HG03439 (cell line): ENCODE results near the gene CDH23.

Experiments used
- ATAC-seq: cut with Tn5 transposase; IDR thresholded peaks from one replicate; pipeline ENCODE4 v1.9.1; 2021; ENCODE audit warnings: mild to moderate bottlenecking, moderate library complexity; ENCODE audit not compliant: unreplicated experiment

Gene CDH23

DNA sequence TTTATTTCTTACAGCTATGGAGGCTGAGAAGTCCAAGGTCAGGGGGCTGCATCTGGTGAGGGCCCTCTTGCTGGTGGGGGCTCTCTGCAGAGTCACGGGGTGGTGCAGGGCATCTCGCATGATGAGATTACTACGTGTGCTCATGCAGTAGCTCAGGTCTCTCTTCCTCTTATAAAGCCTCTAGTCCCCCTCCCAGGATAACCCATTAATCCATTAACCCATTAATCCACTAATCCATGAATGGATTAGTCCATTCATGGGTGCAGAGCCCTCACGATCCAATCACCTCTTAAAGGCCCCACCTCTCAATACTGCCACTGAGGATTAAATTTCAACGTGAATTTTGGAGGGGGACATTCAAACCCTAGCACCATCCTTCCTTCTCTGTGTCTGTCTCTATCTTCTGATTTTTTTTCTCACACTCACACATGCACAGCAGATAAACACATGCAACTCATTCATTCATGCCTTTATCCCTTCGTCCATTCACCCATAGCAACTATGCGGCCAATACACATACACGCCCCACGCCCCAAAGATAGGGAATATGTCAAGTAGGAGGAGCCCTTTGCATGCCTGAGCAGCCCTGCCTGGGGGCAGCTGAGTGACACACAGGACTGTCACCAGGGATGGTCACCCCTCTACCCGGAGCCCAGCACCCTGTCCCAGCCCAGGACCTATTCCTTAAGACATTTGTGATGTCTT is 236.3 kb downstream of the CDH23 start:
- no peak for ATAC-seq

- no peak for ATAC-seq
These were observed 237.2 kb downstream of the CDH23 start for GRCh38 chr10:71633920-71634319.

- no peak for ATAC-seq
These were observed 237.9 kb downstream of the CDH23 start for GRCh38 chr10:71634531-71635164.

- no peak for ATAC-seq
These were observed 238.6 kb downstream of the CDH23 start for GRCh38 chr10:71635251-71635866.

DNA sequence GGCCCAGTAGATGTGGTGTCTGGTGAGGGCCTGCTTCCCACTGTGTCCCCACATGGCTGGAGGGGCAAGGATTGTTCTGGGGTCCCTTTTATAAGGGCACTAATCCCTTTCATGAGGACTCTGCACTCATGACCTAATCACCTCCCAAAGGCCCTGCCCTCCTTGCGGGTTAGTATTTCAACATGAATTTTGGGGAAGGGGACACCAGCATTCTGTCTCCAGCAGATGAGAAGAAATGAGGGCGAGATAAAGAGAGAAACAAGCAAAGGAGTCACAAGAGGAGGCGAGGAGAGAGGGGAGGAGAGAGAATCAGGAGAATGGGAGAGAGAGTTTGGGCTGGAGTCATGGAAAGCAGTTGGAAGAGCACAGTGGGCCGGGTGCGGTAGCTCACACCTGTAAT is 239.1 kb downstream of the CDH23 start:
- ATAC-seq, result no peak

DNA sequence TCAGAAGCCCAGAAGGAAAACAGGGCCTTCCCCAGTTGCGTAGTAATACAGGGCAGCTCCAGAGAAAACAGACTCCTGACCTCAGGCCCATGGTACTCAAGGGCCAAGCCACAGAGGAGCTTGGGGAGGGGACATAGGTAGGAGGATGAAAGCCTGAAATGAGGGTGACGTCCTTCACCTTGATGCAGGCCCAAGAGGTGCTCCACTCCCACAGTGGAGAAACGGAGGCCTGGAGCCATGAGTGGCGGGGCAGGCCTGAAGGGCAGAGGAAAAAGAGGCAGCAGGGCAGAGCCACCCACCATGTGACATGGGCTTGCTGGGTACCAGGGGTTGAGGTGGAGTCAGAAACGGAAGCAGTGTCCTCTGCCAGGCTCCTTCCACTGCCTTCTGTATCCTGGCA is 239.9 kb downstream of the CDH23 start:
- ATAC-seq, result no peak

- ATAC-seq, result no peak
These were observed 240.6 kb downstream of the CDH23 start for GRCh38 chr10:71637305-71637704.

DNA sequence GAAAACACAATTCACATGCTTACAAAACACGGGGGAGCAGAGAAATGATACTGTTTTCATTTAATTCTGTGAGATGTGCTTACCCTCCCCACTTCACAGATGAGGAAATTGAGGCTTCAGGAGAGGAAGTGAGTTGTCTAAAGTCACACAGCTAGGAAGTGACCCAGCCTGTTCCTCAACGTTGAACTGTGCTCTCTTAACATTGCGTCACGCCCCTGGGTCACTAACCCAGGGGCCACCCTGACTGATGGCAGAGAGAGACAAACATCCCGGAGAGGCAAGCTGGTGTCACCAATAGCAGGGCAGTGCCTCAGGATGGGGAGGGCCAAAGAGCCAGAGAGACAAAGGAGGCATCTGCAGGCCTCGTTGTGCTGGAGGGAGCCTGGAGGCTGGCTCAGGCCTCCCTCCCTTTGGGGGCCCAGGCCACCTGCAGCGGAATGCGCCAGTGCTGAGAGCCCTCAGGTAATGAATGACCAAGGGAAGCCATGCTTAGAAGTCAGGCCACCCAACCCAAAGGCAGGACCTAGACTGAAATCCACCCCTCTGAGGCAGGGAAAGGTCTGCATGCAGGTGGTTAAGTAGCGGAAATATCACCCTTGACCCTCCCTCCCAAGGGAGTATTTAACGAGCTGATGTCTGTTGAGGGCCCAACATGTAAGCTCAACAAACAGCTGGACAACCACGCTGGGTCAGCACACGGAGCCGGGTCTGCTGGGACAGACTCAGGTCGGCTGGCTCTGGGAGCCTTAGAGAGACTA is 241.5 kb downstream of the CDH23 start:
- ATAC-seq, result no peak

DNA sequence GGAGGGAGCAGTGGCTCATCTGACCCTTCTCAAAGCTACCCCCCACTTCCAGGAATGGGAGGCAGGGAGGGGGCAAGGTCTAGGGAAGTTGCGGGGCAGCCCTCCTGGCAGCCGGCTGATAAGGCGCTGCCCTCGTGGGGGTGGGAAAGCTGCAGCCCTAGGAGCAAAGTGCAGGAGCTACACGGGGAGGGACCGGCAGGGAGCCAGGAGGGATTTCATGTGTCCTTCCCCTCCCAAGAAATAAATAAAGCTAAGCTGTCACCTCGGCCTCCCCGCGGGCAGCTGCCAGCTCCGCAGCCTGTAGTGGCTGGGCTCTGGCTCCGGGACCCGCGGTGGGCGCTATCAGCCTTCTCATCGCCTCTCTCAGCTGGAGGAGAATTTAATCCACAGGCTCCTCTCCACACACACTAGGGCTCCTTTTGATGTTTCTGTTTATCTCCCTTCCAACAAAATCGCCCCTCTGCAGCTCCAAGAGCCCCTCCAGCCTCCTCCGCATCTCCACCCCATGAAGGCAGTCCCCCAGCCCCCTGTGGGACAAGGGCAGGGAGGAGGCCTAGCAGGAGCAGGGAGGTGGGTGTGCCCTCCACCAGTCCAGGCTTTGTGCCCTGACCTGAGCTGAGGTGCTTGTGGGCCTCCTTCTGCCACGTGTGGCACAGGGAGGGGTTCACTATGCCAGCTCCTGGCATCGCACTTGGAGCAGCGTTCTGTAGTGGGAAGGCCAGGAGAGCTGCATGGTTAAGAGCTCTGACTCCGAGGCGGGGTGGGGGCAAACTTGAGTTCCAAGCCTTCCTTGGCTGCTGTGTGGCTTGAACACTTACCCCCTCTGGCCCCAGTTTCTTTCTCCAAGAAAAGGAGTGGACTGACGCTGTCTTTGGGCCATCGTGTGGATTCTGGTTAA is 242.4 kb downstream of the CDH23 start:
- ATAC-seq, result no peak

GRCh38 chr10:71640607-71641006 is 243.9 kb downstream of the CDH23 start:
- ATAC-seq, result no peak

- ATAC-seq, result no peak
These were observed 244.7 kb downstream of the CDH23 start for GRCh38 chr10:71641449-71641848.

- ATAC-seq, result no peak
These were observed 245.3 kb downstream of the CDH23 start for GRCh38 chr10:71641986-71642385.

DNA sequence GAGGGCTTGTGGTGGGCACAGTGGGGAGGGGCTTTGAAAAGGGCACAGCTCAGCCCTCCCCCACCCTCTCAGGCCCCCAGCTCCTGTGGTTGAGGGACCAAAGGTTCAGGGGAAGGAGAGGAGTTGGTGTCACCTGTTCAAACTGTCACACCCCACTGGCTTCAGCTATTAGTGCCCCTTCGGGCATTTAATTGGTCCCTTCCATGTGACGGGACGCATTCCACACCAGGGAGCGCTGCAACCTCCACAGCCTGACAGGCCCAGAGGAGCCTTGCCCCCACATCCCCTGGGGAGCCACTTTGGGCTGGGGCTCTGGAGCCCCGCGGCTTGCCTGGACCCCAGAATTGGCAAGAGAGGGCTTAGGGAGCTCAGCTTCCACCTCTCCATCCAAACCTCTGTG is 247.2 kb downstream of the CDH23 start:
- no peak for ATAC-seq

- ATAC-seq, result no peak
These were observed 247.8 kb downstream of the CDH23 start for GRCh38 chr10:71644307-71645180.

GRCh38 chr10:71645185-71645584 is 248.5 kb downstream of the CDH23 start:
- ATAC-seq, result no peak

DNA sequence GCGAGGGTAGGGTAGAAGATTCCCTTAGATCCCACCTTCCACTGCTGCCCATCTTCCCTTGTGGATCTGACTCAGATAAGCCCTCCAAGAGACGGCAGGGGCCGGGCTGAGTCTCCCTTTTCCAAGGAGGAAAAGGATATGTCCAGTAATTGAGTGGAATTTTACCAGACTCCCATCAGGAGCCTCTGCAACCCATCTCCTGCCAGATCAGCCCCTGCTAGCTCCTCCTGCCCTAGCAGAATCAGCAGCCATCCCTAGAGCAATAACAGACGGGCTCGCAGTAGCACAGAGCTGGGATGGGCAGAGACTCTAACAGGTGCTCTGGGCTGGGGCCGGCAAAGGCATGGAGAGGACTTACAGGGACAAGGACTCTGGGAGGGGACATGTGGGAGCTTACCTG is 249.3 kb downstream of the CDH23 start:
- ATAC-seq, result no peak

DNA sequence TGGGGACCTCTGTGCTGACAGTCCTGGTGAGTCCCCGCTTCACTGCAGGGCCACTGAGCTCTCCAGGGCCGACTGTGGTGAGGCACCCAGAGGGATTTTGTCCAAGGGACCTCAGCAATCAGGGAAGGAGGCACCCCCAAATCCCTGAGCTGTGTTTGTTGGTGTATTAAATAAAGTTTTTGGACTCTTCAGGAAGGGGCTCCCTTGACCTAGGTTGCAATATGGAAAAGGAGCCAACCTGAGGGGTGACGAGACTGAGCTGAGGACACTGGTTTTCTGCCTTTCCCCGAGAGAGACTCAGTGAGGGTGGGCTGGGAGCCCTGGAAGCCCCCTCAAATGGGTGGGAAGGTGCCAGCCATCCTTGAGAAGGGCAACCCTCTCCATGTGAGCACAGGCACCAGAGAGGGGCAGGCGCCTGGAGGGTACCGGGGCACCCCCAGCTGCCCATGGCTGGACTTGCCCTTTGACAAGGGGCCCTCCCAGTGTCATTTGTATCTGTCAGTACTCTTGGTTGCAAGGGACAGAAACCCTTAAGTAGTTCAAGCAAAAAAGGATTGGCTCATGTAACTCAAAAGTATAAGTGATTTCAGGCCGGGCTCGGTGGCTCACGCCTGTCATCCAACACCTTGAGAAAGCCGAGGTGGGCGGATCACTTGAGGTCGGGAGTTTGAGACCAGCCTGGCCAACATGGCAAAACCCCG is 250.0 kb downstream of the CDH23 start:
- ATAC-seq, result no peak

DNA sequence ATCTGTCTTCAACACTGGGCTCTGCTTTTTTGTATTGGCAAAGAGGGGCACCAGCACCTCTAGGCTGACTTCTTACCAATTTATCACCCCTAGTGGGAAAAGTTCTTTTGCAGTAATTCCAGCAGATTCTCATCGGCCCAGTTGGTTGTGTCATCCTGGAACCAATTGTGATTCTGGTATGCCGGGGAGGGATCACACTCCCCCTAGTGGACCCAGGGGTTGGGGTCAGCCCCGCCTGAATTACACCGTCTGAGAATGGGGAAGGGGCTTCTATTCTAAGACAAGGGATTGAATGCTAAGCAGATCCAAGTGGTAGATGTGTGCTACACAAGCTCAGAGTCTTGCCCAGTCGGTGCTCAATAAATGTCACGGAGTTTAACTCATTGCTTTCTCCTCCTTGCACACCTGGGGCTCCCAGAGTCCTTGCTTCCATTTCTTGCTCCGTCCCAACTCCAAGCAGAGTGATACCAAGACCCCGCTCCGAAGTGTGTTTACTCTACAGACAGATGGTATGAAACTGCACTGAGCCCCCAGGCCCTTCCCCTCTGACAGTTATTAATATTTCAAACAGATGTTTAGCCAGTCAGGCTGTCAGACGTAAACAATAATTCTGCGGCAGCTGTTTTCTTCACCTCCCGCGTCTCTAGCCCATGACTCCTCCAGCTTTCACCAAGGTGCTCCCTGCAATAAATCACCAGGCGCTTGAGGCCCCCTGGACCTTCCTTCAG is 251.0 kb downstream of the CDH23 start:
- no peak for ATAC-seq
